ENCODE results near the gene SERBP1.

DNA sequence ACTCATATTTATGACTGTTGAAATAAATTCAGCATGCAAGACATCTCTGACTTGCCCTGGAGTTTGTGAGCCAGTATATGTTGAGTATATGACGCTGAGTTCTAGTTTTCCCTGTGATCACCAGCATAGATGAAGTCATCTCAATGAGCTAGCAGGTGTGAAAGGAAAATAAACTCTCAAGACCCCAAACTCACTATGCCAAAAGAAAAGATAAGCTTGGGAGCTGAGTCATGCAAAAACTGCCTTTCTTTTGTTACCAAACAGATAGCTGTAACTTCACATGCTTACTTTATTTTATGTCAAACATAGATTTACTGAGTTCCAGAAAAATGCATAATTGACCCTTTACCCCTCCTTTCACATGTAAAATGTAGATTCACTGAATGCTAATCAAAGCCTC, 52.9 kb downstream of the SERBP1 start:
- TF ChIP-seq, protein P1, sequence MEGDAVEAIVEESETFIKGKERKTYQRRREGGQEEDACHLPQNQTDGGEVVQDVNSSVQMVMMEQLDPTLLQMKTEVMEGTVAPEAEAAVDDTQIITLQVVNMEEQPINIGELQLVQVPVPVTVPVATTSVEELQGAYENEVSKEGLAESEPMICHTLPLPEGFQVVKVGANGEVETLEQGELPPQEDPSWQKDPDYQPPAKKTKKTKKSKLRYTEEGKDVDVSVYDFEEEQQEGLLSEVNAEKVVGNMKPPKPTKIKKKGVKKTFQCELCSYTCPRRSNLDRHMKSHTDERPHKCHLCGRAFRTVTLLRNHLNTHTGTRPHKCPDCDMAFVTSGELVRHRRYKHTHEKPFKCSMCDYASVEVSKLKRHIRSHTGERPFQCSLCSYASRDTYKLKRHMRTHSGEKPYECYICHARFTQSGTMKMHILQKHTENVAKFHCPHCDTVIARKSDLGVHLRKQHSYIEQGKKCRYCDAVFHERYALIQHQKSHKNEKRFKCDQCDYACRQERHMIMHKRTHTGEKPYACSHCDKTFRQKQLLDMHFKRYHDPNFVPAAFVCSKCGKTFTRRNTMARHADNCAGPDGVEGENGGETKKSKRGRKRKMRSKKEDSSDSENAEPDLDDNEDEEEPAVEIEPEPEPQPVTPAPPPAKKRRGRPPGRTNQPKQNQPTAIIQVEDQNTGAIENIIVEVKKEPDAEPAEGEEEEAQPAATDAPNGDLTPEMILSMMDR (IDR thresholded peaks at IDR 0.05): no peak
- no peak for TF ChIP-seq POLR2A (IDR thresholded peaks at IDR 0.05)

Measured in upper lobe of left lung (tissue), 4 donors.